HG03108 (cell line): ENCODE data around the gene ARFGEF3.
"Not testable (repeated sequence)": the region's sequence is repeated elsewhere in the genome, so short reads cannot be mapped to it uniquely, and the experiment has no call there.

Source experiments
- ATAC-seq: cut with Tn5 transposase; IDR thresholded peaks from one replicate; pipeline ENCODE4 v1.9.1; 2021; ENCODE audit warnings: moderate library complexity; ENCODE audit not compliant: unreplicated experiment

The ARFGEF3 gene

DNA sequence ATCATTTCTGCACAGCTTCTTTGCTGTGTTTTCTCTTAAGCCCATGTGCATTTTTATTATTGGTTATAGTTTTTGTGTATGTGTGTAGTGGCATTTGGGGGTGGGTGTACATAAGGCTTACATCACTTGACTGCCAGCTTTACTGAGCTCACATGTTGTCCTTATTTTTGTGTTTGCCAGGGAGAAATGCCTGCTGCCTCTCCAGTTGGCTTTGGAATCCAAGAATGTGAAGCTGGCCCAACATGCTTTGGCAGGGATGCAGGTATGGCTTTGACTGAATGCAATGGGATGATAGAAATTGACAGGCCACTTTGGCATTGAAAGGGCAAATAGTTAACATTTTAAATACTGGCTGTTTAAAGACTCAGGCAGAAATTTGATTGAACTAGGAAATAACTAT lies 45.1 kb downstream of the ARFGEF3 start:
- ATAC-seq: no peak

DNA sequence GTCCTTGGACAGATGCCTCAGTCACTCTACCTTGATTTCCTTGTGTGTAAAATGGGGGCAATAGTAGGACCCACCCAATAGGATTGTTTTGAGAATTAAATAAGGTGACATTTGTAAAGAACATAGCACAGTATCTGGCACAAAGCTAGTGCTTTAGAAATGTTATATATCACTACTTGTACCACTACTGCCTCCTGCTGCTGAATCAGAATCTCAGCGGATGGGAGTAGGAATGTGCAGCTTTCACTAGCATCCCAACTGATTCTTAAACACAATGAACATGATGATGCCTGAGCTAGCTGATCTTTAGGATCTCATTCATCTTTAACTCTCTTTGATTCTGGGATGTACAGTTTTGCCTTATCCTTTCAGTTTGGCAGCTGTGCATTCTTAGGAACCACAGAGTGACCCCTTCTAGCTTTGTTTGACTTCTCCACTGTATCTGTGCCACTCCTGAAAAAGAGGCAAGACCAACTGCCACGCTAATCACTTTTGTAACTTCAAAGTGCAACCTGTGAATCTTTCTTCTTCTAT lies 49.4 kb downstream of the ARFGEF3 start:
- ATAC-seq: no peak

DNA sequence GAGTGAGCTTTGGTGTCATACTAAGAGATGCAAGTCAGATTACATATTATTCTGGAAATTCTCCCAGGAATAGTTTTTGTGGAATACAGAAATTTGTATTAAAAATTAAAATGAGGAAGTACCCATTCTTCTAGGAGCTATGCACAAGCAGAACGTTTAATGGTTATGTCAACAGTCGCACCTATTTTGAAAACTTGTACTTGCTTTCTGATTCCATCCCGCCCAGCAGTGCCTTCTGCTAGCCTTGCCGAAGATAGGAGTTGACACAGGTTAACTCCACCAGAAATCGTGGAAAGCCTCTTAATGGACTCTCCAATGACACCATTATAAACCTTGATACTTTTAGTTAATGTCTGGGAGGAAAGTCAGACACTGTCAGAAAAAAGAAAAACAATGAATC lies 49.9 kb downstream of the ARFGEF3 start:
- ATAC-seq: no peak

DNA sequence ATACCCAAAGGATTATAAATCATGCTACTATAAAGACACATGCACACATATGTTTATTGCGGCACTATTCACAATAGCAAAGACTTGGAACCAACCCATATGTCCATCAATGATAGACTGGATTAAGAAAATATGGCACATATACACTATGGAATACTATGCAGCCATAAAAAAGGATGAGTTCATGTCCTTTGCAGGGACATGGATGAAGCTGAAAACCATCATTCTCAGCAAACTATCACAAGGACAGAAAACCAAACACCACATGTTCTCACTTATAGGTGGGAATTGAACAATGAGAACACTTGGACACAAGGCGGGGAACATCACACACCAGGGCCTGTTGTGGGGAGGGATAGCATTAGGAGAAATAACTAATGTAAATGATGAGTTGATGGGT lies 50.8 kb downstream of the ARFGEF3 start:
- not testable (repeated sequence) for ATAC-seq

DNA sequence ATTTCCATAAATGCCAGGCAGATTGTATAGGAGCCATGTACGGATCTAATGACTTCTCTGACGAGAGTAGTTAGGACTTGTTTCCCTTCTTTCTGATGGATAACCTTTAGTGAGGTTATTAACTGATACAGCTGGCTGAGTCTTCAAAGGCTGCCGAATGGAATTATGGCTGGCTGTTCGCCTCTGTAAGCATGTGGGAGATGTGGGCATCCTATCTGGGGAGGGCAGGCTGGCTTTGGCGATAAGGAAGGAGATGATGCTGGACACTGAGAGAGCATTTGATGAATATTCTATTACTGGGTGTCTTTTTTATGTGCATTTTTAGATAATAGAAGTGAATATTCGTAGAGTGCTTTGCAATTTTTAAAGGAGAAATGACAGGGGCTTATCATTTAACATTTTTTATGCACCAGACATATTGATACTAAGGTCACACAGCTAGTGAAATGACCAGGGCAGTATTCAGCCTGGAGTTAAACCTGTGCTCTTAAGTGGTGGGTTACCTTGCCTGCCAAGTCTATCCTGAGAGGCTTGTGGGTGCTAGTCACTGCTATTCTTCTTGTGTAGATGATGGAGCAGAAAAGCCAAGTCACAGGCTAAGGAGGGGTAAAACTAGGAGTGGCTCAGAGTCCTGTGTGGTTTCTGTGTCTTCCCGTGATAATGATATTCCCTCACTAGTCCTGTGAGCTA lies 53.5 kb downstream of the ARFGEF3 start:
- ATAC-seq: no peak

DNA sequence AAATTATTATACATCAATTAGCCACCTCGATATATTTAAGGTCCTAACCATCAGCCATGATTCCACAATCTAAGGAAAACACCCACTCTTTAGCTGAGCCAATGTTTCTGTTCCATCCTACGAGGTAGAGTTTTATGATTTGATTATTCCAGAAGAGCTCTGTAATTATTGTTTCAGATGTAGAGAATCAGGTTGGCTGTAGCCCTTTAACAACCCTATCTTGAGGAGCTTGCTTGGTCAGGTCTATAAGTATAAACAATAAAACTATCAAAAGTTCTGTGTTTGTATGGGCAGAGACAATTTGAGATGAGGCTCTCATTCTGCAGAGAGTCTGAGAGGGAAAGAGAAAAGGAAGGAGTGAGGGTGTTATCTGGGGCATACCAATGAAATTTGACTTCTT lies 56.7 kb downstream of the ARFGEF3 start, which contains the start of gene PBOV1:
Gene PBOV1 (minus strand): TSS at position 43 of the 400 bp plus-strand sequence. CDS start 96 bp downstream, outside the sequence.
- no peak for ATAC-seq

DNA sequence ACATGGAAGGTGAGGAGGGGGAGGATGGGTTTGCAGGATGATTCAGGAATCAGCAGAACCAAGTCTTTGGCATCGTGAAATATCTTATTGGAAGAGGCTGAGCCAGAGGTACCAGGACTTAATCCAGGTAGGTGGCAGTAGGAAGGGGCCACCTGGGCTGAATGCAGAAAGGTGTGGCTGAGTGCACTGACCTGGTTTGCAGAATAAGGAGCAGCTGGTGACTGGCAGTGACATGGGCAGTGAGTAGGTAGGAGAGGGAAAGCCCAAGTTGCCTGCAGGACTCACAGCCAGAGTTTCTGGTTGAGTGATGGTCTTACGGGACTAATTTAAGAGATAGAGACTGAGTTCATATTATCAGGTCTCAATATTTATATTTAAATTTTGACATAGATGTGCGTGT lies 57.7 kb downstream of the ARFGEF3 start:
- no peak for ATAC-seq

DNA sequence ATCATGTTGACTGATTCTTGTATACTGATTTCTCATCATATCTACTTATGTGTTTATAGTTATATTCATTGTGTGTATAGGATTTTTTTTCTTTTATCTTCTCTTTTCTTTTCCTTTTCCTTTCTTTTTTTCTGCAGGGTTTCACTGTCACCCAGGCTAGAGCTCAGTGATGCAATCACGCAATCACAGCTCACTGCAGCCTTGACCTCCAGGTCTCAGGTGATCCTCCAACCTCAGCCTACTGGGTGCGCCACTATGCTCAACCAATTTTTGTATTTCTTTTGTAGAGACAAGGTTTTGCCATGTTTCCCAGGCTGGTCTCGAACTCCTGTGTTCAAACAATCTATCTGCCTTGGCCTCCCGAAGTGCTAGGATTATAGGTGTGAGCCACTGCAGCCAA lies 58.2 kb downstream of the ARFGEF3 start:
- no peak for ATAC-seq

DNA sequence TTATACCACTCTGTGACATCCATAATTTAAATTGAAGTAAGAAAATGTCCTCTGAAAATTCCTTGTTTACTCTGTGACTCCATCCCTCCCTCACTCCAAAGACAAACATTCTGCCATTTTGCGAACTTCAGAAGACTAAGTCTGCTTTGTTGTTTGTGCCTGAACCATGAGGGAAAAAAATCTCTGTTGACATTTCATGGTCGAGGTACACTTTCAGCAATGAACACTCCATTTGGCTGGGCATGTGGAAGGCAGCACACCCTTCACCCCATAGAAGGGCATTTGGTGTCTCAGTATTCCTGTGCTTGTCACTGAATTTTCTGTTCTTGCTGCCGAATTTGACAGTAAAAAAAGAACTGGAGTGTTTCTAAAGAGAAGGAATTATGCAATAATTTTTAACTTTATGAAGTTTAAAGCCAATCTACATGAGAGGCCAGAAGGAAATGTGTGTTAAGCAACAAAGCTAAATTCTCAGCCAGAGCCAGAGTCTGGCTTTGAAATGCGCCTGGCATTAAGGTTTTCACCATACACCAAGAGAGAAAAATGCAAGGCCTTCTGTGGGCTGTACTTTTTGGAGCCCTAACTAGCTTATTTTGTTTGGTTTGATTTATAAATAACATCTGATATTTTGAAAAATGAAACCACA lies 61.3 kb downstream of the ARFGEF3 start:
- ATAC-seq: no peak

DNA sequence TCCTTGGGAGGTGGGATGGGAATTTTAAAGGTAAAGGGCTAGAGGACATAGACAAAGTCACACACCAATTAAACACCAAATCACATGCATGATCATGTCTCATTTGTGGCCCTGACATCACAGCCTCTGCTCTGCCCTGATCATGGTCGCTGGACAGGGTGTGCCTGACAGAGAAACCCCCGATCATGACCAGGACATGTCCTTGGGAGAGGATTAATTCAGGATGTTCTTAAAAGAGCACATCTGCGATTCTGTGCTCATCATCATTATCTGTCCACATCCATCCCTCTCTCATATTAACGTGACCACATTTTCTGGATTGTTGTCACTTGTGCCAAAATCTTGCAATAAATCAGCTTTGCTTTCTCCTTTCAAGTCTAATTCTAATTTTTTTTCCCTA lies 64.2 kb downstream of the ARFGEF3 start:
- ATAC-seq: no peak

DNA sequence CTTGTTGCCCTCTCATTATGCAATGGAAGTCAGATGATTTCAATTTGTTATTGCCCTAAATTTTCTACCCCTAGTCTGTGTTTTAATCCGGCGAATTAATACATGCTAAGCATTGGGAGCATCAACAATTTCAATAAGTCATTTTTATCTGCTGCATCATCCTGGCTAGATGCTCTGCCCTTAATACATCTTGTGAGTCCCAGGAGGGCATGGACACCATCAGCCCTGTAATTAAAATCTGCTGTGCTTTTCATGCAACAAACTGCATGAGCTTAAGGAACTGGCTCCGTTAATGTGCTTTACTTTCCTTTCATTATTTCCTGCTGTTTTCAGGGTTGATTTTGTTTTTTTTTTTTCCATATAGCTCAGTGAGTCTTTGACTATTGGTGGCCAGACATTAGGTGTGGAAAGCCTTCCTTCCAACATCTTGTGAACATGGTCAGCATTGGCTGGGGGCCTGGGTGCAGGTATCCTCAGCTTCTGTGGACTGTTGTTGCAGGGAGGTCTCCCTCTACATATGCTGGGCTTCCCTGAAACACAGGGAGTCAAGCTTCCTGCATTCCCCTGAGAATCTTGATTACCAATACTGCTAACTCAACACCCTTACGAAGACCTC lies 65.1 kb downstream of the ARFGEF3 start:
- ATAC-seq: no peak

DNA sequence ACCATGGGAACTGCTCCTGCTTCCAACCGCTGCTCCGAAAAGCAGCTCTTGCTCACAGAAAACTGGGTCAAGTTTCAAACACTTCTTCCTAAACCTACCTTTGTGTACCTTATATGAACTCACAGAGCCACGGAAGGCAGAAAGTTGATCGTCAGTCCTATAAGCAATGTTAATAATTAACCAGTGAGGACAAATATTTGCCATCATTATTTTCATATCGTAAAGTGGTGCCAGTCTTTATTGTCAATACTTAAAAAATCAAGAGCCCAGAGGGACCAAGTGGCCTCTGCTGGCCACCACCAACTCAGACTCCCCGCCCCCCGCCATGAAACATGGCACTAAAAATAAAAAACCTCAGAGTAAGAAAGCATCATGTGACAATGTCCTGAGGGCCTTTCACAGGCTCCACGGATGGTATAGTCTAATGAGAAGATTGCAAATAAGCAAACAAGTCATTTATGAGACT lies 65.6 kb downstream of the ARFGEF3 start:
- no peak for ATAC-seq

DNA sequence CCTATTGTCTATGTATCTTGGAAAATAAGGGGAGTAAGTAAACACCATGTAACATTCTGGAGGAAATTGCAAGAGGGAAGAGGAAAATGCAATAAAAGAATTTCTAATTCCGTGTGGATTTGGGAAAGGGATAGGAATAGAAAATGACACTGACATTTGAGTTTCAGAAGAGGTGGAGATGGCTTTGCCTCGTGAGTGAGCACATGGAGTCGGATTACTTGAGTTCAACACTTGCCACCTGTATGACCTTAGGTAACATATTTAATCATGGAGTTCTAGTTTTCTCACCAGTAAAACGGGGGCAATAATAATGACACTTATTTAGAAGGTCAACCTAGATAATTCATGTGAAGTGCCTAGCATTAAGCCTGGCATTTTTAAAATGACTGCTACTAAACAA lies 67.3 kb downstream of the ARFGEF3 start:
- no peak for ATAC-seq

DNA sequence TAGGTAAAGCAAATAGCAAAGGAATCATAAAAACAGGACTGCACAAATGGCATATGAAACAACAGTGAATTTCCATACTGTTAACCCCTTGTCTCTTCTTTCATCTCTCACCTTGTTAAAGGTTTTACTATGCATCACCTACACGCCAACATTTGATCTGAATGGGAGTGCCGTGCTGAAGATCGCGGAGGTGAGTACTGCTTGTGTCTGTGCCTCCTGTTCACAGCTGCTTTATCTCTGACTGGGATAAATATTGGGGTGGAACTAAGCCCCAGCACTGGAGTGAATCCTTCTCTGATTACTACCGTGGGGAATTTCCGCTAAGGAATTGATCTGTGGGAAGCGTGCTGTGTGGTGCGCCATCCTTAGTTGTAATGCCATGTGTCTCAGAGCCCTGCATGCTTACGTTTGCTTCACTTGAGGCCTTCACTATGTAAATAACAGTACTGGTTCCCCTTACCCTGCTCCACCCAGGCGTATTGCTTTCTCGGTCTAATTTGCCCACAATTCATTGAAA lies 68.0 kb downstream of the ARFGEF3 start:
- no peak for ATAC-seq

DNA sequence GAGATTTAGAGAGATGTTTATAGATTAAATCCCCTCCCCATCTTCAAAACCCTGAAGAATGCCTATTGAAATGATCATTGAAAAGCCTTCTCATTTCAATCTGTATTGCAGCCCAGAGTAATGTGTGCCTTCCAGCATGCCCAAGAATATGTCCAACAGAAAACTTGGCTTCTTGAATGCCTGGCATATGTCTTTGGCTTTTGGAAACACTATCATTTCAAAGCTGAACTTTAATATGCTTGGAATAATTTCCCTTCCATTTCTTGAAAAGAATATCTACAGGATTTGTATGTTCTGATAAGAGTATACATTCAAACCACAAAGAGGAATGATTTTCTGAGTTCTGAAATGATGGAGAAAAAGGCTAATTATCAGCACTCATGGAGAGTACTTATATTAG lies 68.5 kb downstream of the ARFGEF3 start:
- no peak for ATAC-seq

DNA sequence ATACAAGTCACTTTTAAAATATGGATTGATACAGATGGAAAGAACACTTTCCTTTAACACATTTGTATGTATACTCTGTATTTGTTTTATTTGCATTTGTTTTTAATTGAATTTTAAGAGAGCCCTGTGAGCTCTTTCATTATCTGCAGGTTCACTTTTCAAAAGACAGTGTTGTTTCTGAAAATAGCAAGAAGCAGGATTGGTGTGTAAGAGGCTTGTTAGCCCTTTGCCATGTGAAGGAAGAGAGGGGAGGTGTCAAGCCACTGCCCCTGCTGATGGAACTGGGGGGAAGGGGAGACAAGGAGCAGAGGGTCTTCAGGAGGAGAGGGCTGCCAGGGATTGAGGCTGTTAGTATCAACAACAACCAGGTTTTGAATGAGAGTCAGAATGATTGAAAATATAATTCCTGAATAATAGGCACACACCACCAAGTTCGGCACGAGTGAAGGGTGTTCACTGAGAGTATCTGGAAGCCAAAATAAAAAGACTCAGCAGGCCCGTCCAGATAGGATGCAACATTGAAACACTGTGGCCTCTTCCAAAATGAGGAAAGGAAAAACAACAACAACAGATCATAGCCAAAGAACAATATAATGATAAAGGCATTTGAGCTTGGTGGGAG lies 69.1 kb downstream of the ARFGEF3 start:
- no peak for ATAC-seq

DNA sequence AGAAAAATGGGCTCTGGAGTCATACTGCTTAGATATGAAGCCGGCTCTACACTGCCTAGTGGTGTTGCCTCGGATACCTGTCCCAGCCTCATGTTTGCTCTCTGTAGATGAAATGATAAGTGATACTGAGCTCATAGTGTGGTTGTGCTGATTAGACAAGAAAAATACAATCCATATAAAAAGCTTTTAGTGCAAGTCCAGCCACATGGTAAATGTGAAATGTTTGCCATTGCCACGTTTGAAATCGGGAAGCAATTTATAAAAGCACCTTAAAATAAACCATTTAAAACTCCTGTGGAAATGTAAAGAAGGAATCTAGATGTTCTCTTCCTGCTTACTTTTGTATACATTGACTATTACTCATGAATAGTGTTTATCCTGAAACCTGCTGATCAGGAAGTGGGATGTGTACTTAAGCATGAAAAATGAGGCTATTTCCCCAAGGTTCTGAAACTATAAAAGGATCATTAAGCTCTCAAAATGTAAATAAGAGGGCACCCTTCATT lies 69.7 kb downstream of the ARFGEF3 start:
- ATAC-seq: no peak

DNA sequence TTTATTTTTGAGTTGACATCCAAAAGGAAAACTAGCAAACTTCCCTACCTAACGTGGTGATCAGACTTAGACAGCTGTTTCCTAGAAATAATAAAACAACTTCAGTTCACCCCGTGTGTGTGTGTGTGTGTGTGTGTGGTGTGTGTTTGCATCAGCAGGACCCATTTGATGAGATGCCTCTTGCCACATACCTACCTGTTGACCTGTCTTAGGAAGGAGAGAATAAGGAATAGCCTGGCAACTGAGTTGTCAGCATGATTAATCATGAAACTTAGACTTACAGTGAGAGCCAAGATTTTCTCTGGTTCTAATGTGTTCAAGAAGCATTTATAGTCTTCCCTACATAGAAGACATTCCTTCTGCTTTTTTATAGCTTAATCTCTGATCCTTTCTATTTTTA lies 72.6 kb downstream of the ARFGEF3 start:
- no peak for ATAC-seq

DNA sequence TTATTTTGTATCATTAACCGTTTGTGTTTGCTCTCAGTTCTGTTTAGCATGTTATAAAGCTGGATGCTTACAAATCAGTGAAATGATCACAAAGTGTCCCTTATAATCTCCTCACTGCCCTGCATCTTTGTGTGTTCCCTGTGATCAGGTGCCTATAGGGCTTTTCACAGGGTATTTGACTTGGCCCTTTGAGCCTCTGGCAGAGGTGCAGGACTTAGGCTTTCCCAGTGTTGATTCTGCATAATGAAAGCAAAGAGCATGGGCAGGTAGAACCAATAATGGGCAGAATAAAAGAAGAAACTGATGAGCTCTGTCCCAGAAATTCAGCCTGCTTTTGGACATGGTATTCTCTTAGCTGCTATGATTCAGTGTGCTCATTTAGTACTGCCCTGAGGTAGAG lies 73.5 kb downstream of the ARFGEF3 start:
- ATAC-seq: no peak

DNA sequence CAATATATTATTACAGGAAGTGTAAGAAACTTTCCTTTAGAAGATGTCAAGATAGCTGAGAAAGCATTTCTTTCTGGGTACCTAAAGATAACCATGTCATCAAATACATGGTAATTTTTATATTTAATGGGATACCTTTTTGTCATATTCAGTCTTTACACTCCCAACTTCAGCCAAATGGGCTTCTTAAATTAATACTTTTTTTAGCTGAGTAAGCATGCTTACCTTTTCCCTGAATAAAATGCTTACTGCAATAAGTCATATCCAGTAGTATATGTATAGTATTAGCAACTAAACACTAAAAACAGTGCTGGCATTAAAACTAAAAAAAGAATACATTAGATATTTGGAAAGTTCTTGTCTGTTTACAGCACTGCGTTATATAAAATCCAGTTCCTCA lies 74.0 kb downstream of the ARFGEF3 start:
- no peak for ATAC-seq

DNA sequence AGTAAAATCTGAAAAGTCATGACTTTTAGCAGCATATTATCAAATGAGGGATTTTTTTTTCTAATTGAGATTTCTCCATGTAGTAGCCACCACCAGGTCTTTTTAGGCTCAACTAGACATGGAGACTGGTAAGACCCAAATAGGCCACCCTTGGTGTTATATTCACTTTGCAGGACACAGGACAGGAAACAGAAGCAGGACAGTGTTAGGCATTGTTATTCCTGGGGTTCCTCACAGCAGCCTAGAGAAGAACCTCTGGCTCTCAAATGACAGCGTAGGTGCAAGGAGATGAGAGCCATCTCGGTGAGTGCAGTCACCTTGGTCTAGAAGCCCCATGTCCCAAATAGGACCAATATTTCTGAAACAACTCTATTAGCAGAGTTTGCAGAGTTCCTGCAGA lies 75.7 kb downstream of the ARFGEF3 start:
- no peak for ATAC-seq
